GM18508 (cell line): Measurements from ENCODE around the gene C6orf141.
A peak's percentile ranks its signal among the peaks of the same experiment; 100 is the strongest.

ENCODE experiments used
- ATAC-seq: cut with Tn5 transposase; IDR thresholded peaks from one replicate; pipeline ENCODE4 v1.9.1; 2021; ENCODE audit warnings: moderate number of reproducible peaks; ENCODE audit not compliant: insufficient read depth, unreplicated experiment

C6orf141 gene

GRCh38 chr6:49535795-49536194, 14.7 kb upstream of the C6orf141 start:
- no peak for ATAC-seq

DNA sequence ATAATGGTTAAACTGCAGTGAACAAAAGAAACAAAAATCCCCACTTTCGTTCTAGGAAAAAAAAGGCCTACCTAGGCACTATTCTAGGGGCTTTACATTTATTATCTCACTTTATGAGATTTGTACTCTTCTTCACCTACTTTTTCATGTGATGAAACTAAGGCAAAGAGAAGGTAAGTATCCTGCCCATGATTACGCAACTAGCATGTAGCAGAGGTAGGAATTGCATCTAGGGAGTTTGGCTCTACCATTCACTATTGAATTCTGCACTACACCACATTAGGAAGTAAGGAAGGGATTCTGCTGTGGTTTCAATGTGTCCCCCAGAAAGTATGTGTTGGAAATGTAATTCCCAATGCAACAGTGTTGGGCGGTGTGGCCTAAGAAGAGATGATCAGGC, 11.4 kb upstream of the C6orf141 start:
- no peak for ATAC-seq

DNA sequence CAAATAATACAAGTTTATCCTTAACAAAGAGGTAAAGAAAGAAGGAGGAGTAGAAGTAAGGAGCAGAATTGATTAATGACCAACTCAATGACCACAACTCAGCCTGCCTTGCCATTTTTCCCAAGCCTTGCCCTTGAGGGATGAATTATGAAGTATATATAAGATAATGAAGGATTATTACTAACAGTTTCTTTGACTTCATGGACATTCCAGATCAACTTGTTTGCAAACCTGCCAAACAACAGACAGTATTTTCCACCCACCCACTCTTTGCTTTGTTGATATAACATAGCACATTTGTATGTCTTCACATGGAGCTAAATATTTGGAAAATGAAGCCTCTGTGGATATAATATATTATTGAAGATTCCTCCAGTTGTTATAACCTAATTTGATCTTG, 9.9 kb upstream of the C6orf141 start:
- ATAC-seq, result no peak

DNA sequence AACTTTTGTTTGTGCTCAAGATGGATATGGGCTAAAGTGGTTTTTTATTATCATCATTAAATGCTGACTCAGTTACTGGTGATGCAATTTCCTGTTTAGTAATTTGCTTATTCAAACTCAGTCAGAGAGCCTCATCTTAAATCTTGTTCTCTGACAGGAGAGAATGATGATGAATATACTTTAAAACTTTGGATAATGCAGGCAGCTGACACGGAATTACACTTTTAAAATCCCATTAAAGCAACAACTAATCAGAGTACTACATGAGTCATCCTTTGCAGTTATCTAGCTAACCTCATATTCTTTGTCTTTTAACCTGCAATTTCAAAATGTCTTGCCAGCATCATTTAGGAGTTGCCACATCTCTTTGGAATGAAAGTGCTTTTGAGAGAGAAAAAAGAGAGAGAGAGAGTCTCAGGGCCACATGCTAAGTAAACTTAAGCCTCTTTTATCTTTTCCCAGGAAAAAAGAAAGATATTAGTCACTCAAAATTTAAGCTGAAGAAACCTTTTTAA, 9.2 kb upstream of the C6orf141 start:
- ATAC-seq, result no peak

- no peak for ATAC-seq
Observed at GRCh38 chr6:49541936-49542335, 8.5 kb upstream of the C6orf141 start.

GRCh38 chr6:49543087-49543858, 7.2 kb upstream of the C6orf141 start:
- no peak for ATAC-seq

- ATAC-seq, result no peak
Observed at GRCh38 chr6:49546331-49546730, 4.1 kb upstream of the C6orf141 start.

DNA sequence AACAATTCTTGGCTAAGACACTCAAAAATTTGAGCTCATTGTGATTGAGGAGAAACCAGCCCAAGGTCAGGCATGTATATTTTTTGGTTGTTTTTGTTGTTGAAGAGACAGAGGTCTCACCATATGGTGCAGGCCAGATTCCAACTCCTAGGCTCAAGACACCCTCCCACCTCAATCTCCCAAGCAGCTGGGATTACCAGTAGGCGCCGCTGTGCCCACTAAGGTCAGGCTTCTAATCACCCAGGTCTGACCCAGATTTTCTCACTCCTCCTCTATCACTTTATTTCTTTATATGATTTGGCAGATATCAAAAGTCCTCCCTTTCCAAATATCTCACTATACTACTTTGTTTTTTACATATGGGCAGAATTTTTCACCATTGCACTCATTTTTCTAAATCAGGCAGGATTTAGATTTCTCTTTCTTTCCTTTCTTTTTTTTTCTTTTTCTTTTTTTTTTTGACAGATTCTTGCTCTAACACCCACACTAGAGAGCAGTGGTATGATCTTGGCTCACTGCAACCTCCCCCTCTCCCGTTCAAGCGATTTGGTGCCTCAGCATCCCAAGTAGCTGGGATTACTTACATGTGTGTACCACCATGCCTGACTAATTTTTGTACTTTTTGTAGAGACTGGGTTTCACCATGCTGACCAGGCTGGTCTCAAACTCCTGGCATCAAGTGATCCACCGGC, 1.7 kb upstream of the C6orf141 start:
- no peak for ATAC-seq

- no peak for ATAC-seq
Observed at GRCh38 chr6:49549691-49550491, 577 bp upstream of the C6orf141 start.

DNA sequence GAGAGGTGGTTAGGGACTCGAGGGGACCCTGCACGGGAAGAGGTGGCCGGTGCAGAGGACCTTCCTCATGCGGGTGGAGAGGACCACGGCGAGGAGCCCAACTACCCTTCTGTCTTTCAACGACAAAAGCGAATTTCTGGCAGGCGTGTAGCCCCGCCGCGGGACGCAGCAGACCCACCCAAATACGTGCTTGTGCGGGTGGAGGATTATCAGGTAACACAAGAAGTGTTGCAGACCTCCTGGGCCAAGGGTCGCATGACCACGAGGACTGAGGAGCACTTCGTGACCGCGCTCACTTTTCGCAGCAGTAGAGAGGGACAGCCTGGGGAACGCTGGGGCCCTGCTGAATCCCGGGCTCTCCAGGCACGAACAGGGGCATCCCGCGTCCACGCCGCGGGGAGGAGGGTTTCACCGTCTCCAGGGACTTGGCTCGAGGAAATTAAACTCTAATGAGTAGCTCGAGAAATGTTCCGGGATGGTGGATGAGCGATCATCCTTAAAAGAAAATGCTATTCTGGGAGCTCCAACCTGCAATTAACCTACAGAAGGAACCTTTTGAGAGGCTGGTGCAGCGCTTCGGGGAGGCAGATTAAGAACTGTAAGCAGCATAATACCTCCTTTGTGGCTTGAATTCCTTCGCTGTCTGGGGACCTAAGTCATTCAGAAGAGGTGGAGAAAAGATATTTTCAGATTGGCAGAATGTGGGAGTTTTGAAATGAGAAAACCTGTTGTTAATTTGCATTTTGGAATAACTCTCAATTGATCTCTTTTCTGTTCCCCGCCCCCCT, 804 bp downstream of the C6orf141 start:
- peak; percentile 25 for ATAC-seq

DNA sequence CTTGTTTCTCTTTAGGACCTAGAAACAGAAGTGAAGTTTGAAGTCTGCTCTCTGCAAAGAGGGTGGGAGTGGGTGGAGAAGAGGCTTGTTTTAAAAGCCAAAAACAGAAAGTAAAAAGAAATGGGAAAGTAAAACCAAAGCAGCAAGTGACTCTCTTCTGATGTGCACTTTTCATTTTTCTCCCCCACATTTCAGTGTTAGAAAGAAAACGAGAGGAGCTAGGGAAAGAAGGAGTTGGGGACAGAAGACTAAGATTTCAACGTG, 1.3 kb downstream of the C6orf141 start:
- ATAC-seq, result peak; percentile 47

GRCh38 chr6:49552596-49552995, 2.1 kb downstream of the C6orf141 start:
- ATAC-seq, result no peak

- no peak for ATAC-seq
Observed at GRCh38 chr6:49553384-49553783, 2.9 kb downstream of the C6orf141 start.

DNA sequence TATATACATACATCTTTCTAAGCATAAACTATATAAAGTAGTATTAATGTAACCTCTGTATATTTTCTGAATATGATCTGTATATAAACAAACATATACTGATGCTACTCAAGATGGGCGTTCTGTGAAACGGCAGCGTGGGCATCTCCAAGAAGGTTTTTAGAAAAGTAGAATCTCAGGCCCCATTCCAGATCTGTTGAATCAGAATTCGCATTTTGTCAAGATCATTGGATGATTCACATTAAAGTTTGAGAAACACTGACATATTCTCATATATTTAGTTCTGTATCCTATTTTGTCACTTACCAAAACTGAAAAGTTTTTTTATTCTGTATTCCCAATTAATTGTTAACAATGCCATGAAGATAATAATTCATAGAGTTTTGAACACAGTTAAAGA, 5.5 kb downstream of the C6orf141 start:
- no peak for ATAC-seq

GRCh38 chr6:49556429-49556837, 6.0 kb downstream of the C6orf141 start:
- no peak for ATAC-seq

GRCh38 chr6:49557177-49557576, 6.7 kb downstream of the C6orf141 start:
- ATAC-seq, result no peak

DNA sequence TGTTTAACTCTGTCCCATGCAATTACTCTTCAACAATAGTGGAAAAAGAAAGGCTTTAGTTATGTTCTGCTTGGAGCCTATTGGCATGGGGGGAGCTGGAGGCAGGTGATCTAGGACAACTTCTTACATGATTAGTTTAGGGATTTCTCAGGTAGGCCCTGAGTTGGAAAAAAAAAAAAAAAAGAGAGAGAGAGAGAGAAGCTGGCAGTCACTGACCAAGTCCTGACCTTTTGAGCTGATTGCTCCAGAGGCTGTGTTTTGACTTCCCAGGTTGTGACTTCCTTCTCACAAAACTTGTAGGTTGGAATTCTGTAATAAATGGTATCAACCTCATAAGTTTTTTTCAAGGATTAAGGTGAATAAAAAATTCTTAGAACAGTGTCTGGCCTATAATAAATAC, 7.8 kb downstream of the C6orf141 start:
- ATAC-seq, result no peak

- ATAC-seq, result no peak
Observed at GRCh38 chr6:49563006-49563886, 12.8 kb downstream of the C6orf141 start.

DNA sequence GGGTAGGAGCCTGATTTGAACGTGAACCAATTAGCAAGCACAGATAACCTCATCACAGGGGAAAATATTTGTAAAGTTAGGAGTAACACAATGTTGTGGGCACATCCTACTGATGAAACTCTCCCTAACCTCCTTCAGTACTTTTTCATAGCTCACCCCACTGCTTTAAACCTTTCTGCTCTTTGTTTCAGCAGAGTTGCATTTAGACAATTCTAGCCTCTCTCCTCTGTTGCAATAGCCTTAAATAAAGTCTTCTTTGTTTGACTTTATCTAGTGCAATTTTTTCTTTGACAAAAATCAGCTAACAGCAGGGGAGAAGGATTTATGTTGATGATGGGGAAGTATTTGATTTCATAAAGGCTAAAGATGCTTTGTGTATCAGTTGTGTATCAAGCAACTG, 14.1 kb downstream of the C6orf141 start:
- ATAC-seq, result no peak
